ENCODE data around the gene DEGS2.

GRCh38 chr14:100150932-100151587, 8.4 kb downstream of the DEGS2 start:
- no peak for TF ChIP-seq CTCF (conservative IDR thresholded peaks at IDR 0.05)
- no peak for TF ChIP-seq EZH2 (IDR thresholded peaks at IDR 0.05; ENCODE audit: low read depth)
